Loucy (cell line): ENCODE data around the gene ATP5PF.

ENCODE experiments used
- H2AFZ ChIP-seq: fragments of 200-600 bp; sonication (generic); 2 replicates; pipeline ENCODE4 v1.6.0; 2016; ENCODE audit warnings: antibody characterized with exemption, mild to moderate bottlenecking, low read length, moderate library complexity
- H3F3A ChIP-seq: fragments of 200-600 bp; 2 replicates; pipeline ENCODE4 v1.6.0; 2016; ENCODE audit warnings: antibody characterized with exemption, low read depth, mild to moderate bottlenecking
- H3K27me3 ChIP-seq: fragments of 200-600 bp; sonication (generic); 2 replicates; pipeline ENCODE4 v1.6.1; 2014; ENCODE audit warnings: low read length, mild to moderate bottlenecking; ENCODE audit not compliant: insufficient read depth, poor library complexity, severe bottlenecking
- H3K36me3 ChIP-seq: fragments of 200-600 bp; sonication (generic); 2 replicates; pipeline ENCODE4 v1.6.1; 2016; ENCODE audit warnings: low read length; ENCODE audit not compliant: insufficient read depth
- H3K4me1 ChIP-seq: fragments of 200-600 bp; sonication (generic); 2 replicates; pipeline ENCODE4 v1.5.1; 2014; ENCODE audit warnings: low read length, mild to moderate bottlenecking; ENCODE audit not compliant: insufficient read depth, poor library complexity, severe bottlenecking
- H3K4me2 ChIP-seq: fragments of 200-600 bp; sonication (generic); 2 replicates; pipeline ENCODE4 v1.6.0; 2014; ENCODE audit warnings: antibody characterized with exemption, low read length, low read depth, mild to moderate bottlenecking; ENCODE audit not compliant: poor library complexity, severe bottlenecking
- H3K4me3 ChIP-seq: fragments of 200-600 bp; sonication (generic); 2 replicates; pipeline ENCODE4 v1.5.1; 2014; ENCODE audit warnings: low read length, mild to moderate bottlenecking, mixed read lengths; ENCODE audit not compliant: poor library complexity, severe bottlenecking
- H3K79me2 ChIP-seq: fragments of 200-600 bp; sonication (generic); 2 replicates; pipeline ENCODE4 v1.6.1; 2014; ENCODE audit warnings: low read length; ENCODE audit not compliant: insufficient read depth
- H3K9ac ChIP-seq: fragments of 200-600 bp; sonication (generic); 2 replicates; pipeline ENCODE4 v1.6.0; 2014; ENCODE audit warnings: mild to moderate bottlenecking, low read depth, low read length, moderate library complexity; ENCODE audit not compliant: poor library complexity, severe bottlenecking
- H3K9me2 ChIP-seq: fragments of 200-600 bp; sonication (generic); replicated peaks from 2 replicates; pipeline ENCODE4 v1.6.1; 2016; ENCODE audit warnings: low read depth, low read length, mixed read lengths
- H3K9me3 ChIP-seq: fragments of 200-600 bp; sonication (generic); 2 replicates; pipeline ENCODE4 v1.6.1; 2014; ENCODE audit warnings: mild to moderate bottlenecking, antibody characterized with exemption, low read length, low read depth; ENCODE audit not compliant: insufficient read depth
- H4K20me1 ChIP-seq: fragments of 200-600 bp; sonication (generic); 2 replicates; pipeline ENCODE4 v1.6.0; 2014; ENCODE audit warnings: antibody characterized with exemption, low read length, mild to moderate bottlenecking; ENCODE audit not compliant: insufficient read depth, poor library complexity, severe bottlenecking
- CTCF ChIP-seq: fragments of 200-600 bp; sonication (generic); conservative IDR thresholded peaks from 2 replicates; pipeline ENCODE4 v1.5.1; 2014; ENCODE audit warnings: mild to moderate bottlenecking, antibody characterized with exemption, low read length
- EZH2phosphoT487 ChIP-seq: fragments of 200-600 bp; IDR thresholded peaks from 2 replicates; pipeline ENCODE4 v1.6.1; 2018; ENCODE audit warnings: antibody characterized with exemption, mild to moderate bottlenecking, moderate library complexity, borderline replicate concordance

ATP5PF gene

DNA sequence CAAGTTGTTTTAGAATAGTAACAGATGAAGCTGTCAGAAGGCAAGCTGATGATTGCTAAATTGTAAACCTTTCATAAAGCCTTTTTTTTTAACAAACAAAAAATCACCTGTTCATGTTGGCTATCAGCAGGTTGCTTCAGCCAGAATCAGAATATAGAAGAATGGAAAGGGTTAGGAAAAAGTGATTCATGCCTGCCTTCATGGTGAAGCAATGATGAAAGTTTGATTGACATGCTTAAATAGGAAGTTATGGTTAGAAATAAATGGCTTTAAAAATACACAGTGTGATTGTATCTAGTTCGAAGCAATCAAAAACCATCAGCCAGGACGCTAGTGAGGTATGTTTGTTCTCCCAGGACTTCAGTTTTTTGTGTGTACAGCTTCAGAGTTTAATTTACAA is 38.0 kb upstream of the ATP5PF start:
- Histone ChIP-seq H3K4me1 (no peaks in the 10 kb centered on the region), H3K9me2 (no peaks in the 10 kb centered on the region), H3K4me3 (no peak overlapping the region), H3K9me3 (no peaks in the 10 kb centered on the region), H3K4me2 (no peak overlapping the region), H3K27me3 (no peaks in the 10 kb centered on the region), H3K79me2 (no peaks in the 10 kb centered on the region), H3K9ac (no peak overlapping the region), H2AFZ (no peak overlapping the region), H4K20me1 (no peaks in the 10 kb centered on the region), H3K36me3 (peaks cover 7% of the 10 kb centered on the region; the same call in 1 of the 2 replicates), H3F3A (no peaks in the 10 kb centered on the region)
- TF ChIP-seq CTCF (no peak), EZH2phosphoT487 (no peak)

- Histone ChIP-seq H2AFZ (no peak overlapping the region), H3F3A (no peaks in the 10 kb centered on the region), H3K79me2 (no peaks in the 10 kb centered on the region), H3K27me3 (no peaks in the 10 kb centered on the region), H3K9me2 (no peaks in the 10 kb centered on the region), H4K20me1 (no peaks in the 10 kb centered on the region), H3K9me3 (no peaks in the 10 kb centered on the region), H3K4me2 (no peak overlapping the region), H3K4me3 (no peak overlapping the region), H3K4me1 (no peaks in the 10 kb centered on the region), H3K9ac (no peak overlapping the region), H3K36me3 (peaks cover 49% of the 10 kb centered on the region)
- TF ChIP-seq EZH2phosphoT487 (no peak), CTCF (no peak)
Observed at GRCh38 chr21:25767921-25768320, 33.2 kb upstream of the ATP5PF start.

DNA sequence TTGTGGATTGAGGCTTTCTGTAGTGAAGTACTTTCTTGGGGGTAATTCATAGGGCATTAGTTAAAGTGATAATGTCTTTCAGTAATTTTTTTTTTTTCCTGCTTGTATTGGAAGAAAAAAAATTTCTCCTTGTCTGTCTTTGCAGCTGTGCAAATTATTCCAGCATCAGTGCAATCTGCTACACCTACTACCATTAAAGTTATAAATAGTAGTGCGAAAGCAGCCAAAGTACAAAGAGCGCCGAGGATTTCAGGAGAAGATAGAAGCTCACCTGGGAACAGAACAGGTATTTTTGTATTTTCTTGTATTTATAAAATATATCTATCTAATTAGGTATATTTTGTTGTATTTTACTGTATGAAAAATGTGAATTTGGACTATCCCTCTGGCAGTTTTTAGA is 29.4 kb upstream of the ATP5PF start:
- Histone ChIP-seq H3K4me2 (no peak overlapping the region), H3K4me1 (no peaks in the 10 kb centered on the region), H3K4me3 (no peak overlapping the region), H2AFZ (no peak overlapping the region), H3K27me3 (no peaks in the 10 kb centered on the region), H3F3A (no peaks in the 10 kb centered on the region), H3K9me3 (no peaks in the 10 kb centered on the region), H3K36me3 (peaks cover 84% of the 10 kb centered on the region), H4K20me1 (no peaks in the 10 kb centered on the region), H3K9ac (no peak overlapping the region), H3K79me2 (no peaks in the 10 kb centered on the region), H3K9me2 (no peaks in the 10 kb centered on the region)
- TF ChIP-seq EZH2phosphoT487 (no peak), CTCF (no peak)
